SK-N-SH (cell line): Measurements from ENCODE around the gene MARCHF10.

ENCODE experiments used
- MXI1 ChIP-seq: IDR thresholded peaks from 2 replicates; pipeline ENCODE4 v1.6.1; 2012; ENCODE audit warnings: mild to moderate bottlenecking, low read depth, low read length, improper control_type of control experiment
- POLR2AphosphoS5 ChIP-seq: IDR thresholded peaks from 2 replicates; pipeline ENCODE4 v1.6.1; 2012; ENCODE audit warnings: low read depth, low read length
- SMC3 ChIP-seq: IDR thresholded peaks from 2 replicates; pipeline ENCODE4 v1.6.1; 2012; ENCODE audit warnings: low read depth, low read length, improper control_type of control experiment
- TF ChIP-seq, protein P1 (sequence below): IDR thresholded peaks from 2 replicates; pipeline ENCODE4 v1.6.1; 2012; ENCODE audit warnings: mild to moderate bottlenecking, low read depth, low read length, moderate library complexity
- TF ChIP-seq, protein P2 (sequence below): fragments of 200-600 bp; sonication (generic); IDR thresholded peaks from 2 replicates; pipeline ENCODE4 v1.6.1; 2017; ENCODE audit warnings: antibody characterized with exemption, mild to moderate bottlenecking, moderate library complexity
- TF ChIP-seq, protein P3 (sequence below): IDR thresholded peaks from 2 replicates; pipeline ENCODE4 v1.4.0; 2012; ENCODE audit warnings: low read depth, borderline replicate concordance

DNA sequence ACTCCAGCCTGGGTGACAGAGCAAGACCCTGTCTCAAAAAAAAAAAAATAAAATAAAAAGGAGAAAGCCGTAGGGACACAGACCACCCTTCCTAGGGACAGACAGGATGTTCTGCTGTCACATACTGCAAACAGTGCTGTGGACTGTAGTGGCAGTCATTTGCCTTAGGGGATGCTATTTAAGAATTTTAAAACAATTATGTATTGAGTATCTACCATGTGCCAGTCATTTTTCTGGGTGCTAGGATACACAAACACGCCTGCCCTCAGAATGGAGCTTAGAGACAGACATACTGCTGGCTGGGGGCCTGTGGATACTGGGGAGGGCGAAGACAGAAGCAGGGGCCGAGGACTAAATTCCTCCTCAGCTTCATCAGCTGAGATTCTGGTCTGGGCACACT is 135.2 kb downstream of the MARCHF10 start:
- TF ChIP-seq MXI1 (no peak), SMC3 (no peak), POLR2AphosphoS5 (no peak)
- TF ChIP-seq, protein P1, sequence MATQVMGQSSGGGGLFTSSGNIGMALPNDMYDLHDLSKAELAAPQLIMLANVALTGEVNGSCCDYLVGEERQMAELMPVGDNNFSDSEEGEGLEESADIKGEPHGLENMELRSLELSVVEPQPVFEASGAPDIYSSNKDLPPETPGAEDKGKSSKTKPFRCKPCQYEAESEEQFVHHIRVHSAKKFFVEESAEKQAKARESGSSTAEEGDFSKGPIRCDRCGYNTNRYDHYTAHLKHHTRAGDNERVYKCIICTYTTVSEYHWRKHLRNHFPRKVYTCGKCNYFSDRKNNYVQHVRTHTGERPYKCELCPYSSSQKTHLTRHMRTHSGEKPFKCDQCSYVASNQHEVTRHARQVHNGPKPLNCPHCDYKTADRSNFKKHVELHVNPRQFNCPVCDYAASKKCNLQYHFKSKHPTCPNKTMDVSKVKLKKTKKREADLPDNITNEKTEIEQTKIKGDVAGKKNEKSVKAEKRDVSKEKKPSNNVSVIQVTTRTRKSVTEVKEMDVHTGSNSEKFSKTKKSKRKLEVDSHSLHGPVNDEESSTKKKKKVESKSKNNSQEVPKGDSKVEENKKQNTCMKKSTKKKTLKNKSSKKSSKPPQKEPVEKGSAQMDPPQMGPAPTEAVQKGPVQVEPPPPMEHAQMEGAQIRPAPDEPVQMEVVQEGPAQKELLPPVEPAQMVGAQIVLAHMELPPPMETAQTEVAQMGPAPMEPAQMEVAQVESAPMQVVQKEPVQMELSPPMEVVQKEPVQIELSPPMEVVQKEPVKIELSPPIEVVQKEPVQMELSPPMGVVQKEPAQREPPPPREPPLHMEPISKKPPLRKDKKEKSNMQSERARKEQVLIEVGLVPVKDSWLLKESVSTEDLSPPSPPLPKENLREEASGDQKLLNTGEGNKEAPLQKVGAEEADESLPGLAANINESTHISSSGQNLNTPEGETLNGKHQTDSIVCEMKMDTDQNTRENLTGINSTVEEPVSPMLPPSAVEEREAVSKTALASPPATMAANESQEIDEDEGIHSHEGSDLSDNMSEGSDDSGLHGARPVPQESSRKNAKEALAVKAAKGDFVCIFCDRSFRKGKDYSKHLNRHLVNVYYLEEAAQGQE = no peak
- TF ChIP-seq, protein P2, sequence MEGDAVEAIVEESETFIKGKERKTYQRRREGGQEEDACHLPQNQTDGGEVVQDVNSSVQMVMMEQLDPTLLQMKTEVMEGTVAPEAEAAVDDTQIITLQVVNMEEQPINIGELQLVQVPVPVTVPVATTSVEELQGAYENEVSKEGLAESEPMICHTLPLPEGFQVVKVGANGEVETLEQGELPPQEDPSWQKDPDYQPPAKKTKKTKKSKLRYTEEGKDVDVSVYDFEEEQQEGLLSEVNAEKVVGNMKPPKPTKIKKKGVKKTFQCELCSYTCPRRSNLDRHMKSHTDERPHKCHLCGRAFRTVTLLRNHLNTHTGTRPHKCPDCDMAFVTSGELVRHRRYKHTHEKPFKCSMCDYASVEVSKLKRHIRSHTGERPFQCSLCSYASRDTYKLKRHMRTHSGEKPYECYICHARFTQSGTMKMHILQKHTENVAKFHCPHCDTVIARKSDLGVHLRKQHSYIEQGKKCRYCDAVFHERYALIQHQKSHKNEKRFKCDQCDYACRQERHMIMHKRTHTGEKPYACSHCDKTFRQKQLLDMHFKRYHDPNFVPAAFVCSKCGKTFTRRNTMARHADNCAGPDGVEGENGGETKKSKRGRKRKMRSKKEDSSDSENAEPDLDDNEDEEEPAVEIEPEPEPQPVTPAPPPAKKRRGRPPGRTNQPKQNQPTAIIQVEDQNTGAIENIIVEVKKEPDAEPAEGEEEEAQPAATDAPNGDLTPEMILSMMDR = no peak
- TF ChIP-seq, protein P3, sequence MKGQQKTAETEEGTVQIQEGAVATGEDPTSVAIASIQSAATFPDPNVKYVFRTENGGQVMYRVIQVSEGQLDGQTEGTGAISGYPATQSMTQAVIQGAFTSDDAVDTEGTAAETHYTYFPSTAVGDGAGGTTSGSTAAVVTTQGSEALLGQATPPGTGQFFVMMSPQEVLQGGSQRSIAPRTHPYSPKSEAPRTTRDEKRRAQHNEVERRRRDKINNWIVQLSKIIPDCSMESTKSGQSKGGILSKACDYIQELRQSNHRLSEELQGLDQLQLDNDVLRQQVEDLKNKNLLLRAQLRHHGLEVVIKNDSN = no peak
